ENCODE results near the gene DDIT3. TPM values are rescaled to one million over a fixed set of nuclear protein-coding genes. Genes with fewer than 3 reads are reported as not detected.
A peak's percentile ranks its signal among the peaks of the same experiment; 100 is the strongest.

The DDIT3 gene
- total RNA-seq (2014; rRNA removed; shearing (Covaris generic)) = 11.8 and 12.7 TPM in 2 replicates
- polyA plus RNA-seq (2015; cell fraction: cytosol; rRNA removed) = 25.8 and 26.0 TPM in 2 replicates
- 46.7 and 48.9 TPM in 2 replicates for polyA plus RNA-seq (2015; cell fraction: nucleus; rRNA removed)

GRCh38 chr12:57520053-57520818 is at the start of gene DDIT3:
DDIT3 (minus strand) TSS chr12:57520514; CDS start chr12:57517406, 3,108 bp downstream.
- peak; percentile 97 for DNase-seq (ENCODE audit: low read depth)

GRCh38 chr12:57569858-57570257 is 49.5 kb upstream of the DDIT3 start:
- no peak for DNase-seq (ENCODE audit: low read depth)

GRCh38 chr12:57568838-57569237 is 48.5 kb upstream of the DDIT3 start:
- no peak for DNase-seq (ENCODE audit: low read depth)

GRCh38 chr12:57564178-57564740 is 43.9 kb upstream of the DDIT3 start:
- no peak for DNase-seq (ENCODE audit: low read depth)

GRCh38 chr12:57563358-57563757 is 43.0 kb upstream of the DDIT3 start:
- no peak for DNase-seq (ENCODE audit: low read depth)

- DNase-seq (ENCODE audit: low read depth) = peak; percentile 44
Measured at GRCh38 chr12:57561117-57561516, 40.8 kb upstream of the DDIT3 start.

- DNase-seq (ENCODE audit: low read depth) = no peak
Measured at GRCh38 chr12:57560516-57560915, 40.2 kb upstream of the DDIT3 start.

GRCh38 chr12:57558864-57559263 is 38.5 kb upstream of the DDIT3 start:
- no peak for DNase-seq (ENCODE audit: low read depth)

GRCh38 chr12:57554897-57555296 is 34.6 kb upstream of the DDIT3 start:
- no peak for DNase-seq (ENCODE audit: low read depth)

GRCh38 chr12:57554453-57554852 is 34.1 kb upstream of the DDIT3 start:
- no peak for DNase-seq (ENCODE audit: low read depth)

- no peak for DNase-seq (ENCODE audit: low read depth)
Measured at GRCh38 chr12:57553343-57554202, 33.3 kb upstream of the DDIT3 start.

- peak; percentile 17 for DNase-seq (ENCODE audit: low read depth)
Measured at GRCh38 chr12:57552835-57553313, 32.6 kb upstream of the DDIT3 start.

GRCh38 chr12:57552306-57552651 is 32.0 kb upstream of the DDIT3 start:
- DNase-seq (ENCODE audit: low read depth) = no peak

- DNase-seq (ENCODE audit: low read depth) = no peak
Measured at GRCh38 chr12:57551637-57552305, 31.5 kb upstream of the DDIT3 start.

GRCh38 chr12:57550641-57551549 is 30.6 kb upstream of the DDIT3 start:
- no peak for DNase-seq (ENCODE audit: low read depth)

GRCh38 chr12:57549909-57550640 is 29.8 kb upstream of the DDIT3 start, which contains the start of gene KIF5A:
KIF5A (plus strand) TSS chr12:57550044; CDS start chr12:57550272, 228 bp downstream.
- no peak for DNase-seq (ENCODE audit: low read depth)

- no peak for DNase-seq (ENCODE audit: low read depth)
Measured at GRCh38 chr12:57549203-57549908, 29.0 kb upstream of the DDIT3 start.

- no peak for DNase-seq (ENCODE audit: low read depth)
Measured at GRCh38 chr12:57548488-57548887, 28.2 kb upstream of the DDIT3 start.

GRCh38 chr12:57548013-57548315 is 27.6 kb upstream of the DDIT3 start:
- no peak for DNase-seq (ENCODE audit: low read depth)

Measured in HT1080 (cell line).